GM19467 (cell line): ENCODE measurements around the gene METTL25.

Experiments used
- ATAC-seq: cut with Tn5 transposase; IDR thresholded peaks from one replicate; pipeline ENCODE4 v1.9.1; 2021; ENCODE audit warnings: mild to moderate bottlenecking, moderate library complexity; ENCODE audit not compliant: unreplicated experiment

Gene METTL25

GRCh38 chr12:82523996-82524395 lies 165.7 kb downstream of the METTL25 start:
- peak; percentile 89 for ATAC-seq

DNA sequence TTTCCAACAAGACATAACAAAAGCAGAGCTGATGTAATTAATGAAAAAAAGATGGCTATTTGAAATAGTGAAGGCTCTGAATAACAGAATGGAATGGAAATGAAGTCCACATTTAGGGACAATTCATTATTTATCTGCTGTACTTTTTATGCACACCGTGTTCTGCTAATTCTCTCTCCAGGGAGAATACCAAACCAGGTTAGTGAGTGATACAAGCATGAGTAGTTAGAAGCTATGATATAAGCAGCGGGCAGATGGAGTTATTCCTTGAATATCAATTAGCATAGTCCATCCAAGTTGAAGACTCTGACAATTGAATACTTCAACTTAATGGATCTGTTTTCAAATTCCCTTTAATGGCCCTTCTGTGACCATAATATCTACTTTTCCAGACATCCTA lies 166.3 kb downstream of the METTL25 start:
- ATAC-seq, result no peak

DNA sequence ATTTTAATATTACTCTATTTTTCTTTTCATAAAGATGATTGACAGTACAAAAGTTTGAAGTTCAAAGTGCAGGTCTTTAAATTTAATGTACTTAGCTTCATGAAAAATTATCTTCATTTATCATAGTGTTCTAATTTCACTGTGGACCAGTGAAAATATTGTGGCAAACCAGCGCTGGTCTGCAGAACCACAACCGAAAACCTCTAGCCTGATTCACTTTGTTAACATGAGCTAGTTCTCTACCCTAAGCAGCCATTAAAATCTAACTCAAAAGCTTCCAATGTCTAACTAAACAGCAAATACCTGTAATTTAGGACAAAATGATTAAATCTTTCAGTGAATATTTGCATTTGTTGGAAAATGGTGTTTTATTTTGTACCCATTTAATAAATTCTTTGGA lies 167.3 kb downstream of the METTL25 start:
- no peak for ATAC-seq

DNA sequence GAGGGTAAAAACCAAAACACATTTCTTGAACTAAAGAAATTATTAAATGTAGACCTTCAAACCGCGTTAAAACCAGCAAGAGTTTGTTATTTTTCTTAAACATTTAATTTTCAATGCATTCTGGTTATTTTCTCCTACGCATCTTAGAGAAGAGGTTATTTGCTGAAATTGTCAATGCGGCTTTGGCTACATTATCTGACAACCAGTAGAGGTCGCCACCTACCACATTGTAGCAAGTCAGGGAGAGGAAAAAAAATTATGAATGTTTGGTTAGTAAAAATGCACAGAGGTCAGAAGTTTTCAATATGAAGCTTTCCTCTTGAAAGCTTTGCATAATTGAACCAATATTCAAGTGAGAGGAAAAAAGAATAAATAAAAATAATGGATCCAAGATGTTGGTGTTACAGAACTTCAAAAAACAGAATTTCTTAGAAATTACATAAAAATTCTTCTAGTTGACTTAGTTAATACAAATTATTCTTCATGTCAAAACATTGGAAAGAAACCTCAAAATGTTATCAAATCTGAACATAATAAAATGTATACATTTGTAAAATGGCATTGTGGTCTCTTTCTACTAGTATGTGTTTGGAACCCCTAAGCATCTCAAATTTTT lies 168.9 kb downstream of the METTL25 start:
- peak; percentile 54 for ATAC-seq
